T-helper 2 cell treated with Interferon-gamma antibody and Interleukin-4, amounts not matched to agents 100 ng/mL and 5 ng/mL, for 36 hours (primary cell): ENCODE measurements around the gene ERI3. TPM values are rescaled to one million over a fixed set of nuclear protein-coding genes. Genes with fewer than 3 reads are reported as not detected.

Source experiments
- intact Hi-C: fragments of 100-400 bp; cut with micrococcal nuclease; formaldehyde crosslinking; loops from one replicate; pipeline ENCODE4 v1.15.1; 2023
- total RNA-seq: library from RNA; stranded (reverse); gene quantifications from 2 replicates; pipeline ENCODE4 v1.2.3, GENCODE V29; 2022

The ERI3 gene
- total RNA-seq, 1 donor from 2014 or later = 30.7 TPM

GRCh38 chr1:44263568-44264450 lies 91.2 kb downstream of the ERI3 start:
- intact Hi-C loops = no loop called here

GRCh38 chr1:44262816-44263567 lies 92.1 kb downstream of the ERI3 start:
- intact Hi-C loops = no loop called here

DNA sequence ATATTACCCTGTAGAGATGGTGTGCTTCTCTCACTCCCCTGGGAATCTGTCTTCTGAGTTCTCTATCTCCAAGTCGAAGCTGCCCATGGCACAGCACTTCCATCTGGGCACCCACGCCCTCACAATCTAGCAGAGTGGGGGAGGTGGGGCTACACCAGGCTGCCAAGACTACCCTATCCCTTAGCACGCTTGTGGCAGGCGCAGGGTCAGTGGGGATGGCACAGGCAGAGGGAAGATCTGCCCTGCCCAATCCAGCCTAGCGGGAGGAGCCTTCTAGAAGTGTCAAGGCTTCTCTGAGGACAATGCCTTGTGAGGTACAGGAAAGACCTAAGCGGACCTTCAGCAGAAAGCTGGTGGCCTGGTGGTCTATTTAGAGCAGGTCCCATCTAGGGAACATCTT lies 92.6 kb downstream of the ERI3 start:
- intact Hi-C loops = no loop called here

DNA sequence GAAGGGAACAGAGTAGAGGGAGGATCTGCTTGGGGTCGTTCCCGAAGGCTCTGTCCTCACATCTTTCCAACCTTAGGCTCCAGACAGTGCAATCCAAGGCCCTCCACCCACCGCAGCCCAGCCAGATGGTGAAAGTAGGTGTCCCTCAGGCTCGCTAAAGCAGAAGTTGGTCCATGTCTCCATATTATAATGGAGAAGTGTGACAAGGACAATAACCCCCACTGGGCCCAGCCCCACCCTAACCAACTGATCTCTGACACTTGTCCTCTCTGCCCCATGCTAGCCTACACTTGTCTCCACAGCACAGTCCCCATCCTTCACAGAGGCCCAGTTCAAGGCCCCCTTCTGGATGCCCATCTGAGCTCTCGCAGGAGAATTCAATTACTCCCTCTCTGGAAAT lies 93.1 kb downstream of the ERI3 start:
- intact Hi-C loops = no loop called here

GRCh38 chr1:44261171-44261817 lies 93.8 kb downstream of the ERI3 start:
- intact Hi-C loops = no loop called here

DNA sequence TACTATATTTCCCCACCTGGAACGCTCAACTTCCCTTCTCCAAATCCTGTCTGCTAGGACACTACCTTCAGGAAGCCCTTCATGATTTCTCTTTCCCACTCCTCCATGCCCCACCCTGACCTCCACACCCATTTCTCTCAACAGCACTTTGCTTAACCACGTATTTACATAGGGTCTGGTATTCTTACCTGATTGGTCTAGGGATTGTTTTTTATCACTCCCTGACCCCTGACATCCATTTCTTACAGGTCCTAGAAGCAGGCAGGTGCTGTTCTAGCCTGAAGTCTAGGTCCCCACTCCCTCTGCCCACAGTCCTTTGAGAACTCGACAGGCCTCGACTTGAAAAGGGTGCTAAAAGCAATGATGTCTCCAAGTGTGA lies 94.3 kb downstream of the ERI3 start:
- intact Hi-C loops = no loop called here

DNA sequence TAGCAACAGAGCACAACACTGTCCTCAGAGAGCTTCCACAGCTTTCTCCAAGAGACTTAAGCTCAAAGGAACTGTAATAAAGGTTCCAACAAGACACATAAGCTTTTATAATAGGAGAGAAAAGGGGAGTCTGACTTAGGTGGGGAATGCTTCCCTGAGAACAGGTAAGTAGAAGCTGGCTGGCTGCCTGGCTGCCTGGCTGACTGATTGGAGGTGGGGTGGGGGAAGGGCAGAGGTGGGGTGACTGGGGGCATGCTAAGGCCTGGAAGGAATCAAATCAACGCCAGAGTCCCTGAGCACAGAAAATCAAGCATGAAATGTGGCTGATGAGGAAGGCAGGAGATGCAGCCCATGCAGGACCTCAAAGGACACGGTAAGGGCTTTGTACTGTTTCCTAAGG lies 96.0 kb downstream of the ERI3 start:
- intact Hi-C loops = no loop called here

GRCh38 chr1:44256762-44257554 lies 98.1 kb downstream of the ERI3 start:
- intact Hi-C loops = no loop called here

DNA sequence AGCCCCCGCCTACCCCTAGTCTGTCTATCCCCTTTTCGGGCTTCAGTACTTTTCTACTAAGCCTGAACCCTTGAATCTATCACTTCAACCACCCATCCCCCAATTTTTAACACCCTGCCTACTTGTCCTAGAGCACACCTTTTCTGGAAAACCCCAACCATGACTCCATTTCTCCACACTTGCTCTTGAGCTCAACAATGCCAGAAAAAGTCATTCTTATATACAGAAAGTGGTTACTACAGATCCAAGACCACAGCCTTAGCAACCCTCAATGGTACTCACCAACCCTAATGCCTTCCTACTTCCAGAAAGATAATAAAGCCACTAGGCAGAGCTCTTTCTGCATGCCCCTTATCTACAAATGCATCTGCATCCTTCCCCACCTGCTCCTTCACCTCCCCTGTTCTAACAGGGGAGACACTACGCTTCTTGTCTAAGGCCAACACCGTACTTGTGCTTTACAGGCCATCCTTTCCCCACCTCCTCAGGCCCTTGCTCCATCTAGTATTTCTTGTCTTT lies 100.6 kb downstream of the ERI3 start:
- intact Hi-C loops = no loop called here

DNA sequence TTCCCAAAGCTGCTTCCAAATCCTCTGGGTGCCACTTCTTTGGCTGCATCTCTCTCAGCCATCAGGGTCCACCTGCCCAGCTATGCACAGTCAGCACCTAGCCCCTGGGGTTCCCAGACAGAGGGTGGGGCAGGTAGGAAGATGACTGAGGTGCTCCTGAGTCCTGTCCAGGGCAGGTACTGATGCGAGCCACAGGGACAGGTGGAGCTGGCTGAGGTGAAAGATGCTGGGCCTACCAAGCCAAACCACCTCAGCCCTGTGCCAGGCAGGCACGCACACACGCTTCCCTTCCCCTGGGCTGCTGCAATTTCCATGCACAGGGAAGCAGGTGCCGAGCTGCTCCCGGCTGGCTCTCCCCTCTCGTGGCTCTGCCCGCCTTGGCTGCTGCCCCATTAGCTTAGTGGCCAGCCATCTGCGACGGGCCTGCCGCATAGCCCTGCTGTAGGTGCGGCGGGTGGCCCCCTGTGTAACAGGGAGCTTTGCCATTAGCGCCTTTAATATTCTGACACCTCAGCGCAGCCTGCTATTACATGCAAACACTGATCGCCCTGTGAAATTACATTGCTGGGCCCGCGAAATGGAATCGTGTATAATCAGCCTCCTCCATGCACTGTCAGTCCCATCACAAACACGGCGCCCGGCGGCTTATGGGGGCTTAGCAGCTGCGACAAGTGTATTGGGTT lies 102.9 kb downstream of the ERI3 start:
- intact Hi-C loops = no loop called here

DNA sequence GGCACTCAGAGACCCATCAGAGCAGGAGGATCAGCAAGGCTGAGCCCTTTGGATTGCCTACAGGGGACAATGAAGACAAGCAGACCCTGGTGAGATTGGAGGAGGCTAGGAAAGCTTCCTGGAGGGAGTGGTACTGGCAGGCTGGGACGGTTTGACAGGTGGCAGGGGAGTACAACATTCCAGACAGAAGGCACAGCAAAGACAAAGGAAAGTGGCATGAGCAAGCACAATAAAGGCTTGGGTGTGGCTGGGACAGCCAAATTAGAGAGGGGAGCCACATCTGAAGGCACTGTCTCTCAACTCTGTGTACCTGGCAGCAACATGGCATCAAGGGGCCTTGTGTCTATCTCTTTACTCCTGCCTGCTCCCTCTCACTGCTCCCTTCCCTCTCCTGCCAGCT lies 103.6 kb downstream of the ERI3 start:
- intact Hi-C loops = no loop called here

DNA sequence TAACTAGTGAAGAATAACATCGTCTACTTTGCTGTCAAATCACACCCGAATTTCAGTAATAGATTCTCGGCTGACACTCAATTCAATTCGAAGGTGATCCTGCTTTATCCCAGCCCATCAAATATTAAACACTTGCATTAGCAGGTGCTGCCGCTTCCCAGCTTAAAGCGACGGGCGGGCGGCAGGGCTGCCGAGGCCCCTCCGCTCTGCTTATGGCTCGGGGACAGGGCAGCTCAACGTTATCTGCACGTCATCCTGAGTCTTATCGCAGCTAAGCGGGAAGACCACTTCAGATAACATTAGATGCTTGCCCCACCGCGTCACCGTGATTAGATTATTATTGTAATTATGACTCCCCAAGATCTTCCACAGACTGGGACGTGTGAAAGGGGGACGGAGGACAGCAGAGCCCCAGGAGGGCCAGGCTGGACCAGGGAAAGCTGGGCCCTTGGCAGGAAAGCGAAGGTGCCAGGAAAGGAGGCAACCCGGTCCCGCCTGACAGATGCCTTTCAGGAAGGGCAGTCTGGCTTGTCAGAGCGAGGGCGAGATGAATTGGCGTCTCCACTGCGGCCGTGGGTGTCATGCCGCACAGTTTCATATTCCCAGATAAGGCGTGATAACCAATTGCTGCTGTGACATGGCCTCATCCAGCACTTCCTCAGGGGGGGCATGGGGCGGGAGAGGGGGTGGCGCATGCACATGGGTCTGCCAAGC lies 104.8 kb downstream of the ERI3 start:
- intact Hi-C loops = no loop called here

DNA sequence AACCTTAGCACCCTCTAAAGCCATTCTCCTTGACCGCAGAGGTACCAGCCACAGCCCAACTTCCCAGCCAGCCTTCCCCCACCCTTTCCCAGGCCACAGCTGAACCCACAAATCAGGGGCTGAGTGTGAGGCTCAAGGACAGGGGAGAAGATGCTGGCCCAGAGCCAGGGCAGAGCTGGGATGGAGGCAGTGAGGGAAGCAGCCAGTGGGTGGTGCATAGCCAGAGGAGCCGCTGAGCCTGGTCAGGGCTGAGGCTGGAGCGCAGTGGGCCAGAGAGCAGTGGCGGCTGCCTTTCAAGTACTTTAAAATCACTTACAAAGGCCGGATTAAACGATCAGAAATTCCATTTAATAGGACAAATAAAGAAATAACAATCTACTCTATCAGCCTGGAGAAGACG lies 105.5 kb downstream of the ERI3 start:
- intact Hi-C loops = no loop called here

DNA sequence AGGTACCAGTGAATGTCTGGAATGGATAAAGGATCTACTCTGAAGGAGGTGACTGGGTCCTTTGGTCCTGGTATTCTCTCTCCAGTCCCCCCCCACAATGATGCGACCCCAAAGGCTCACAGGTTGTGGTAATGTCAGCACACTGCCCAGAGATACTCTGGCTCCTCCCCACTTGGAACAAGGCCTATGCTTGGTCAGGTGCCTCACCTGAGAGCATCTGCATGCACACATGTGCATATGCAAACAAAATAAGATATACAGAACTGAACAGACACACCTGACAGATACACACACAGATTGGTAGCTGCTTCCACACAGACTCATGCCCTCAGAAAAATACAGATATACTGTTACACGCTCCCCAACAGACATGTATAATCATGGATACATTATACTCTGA lies 108.3 kb downstream of the ERI3 start:
- intact Hi-C loops = no loop called here

DNA sequence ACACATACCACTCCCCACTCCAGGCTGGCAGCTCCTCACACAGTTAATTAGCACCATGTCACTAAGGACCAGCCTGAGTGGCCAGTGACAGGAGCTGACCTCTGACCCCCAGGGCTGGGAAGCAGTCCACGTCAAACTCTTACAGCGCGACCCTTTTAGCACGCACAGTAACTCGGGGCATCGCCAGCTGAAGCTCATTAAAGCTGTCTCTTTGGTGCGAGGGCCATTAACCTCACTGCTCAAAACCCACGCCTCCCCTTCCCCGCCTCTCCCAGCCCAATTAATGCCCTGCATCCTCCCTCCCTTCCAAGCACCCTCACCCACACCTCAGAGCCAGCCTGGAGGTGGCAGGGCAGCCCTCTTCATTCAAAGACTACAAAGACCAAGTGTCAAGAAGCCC lies 110.1 kb downstream of the ERI3 start:
- intact Hi-C loops = no loop called here

- intact Hi-C loops = no loop called here
Measured at GRCh38 chr1:44243782-44244495, 111.1 kb downstream of the ERI3 start.

DNA sequence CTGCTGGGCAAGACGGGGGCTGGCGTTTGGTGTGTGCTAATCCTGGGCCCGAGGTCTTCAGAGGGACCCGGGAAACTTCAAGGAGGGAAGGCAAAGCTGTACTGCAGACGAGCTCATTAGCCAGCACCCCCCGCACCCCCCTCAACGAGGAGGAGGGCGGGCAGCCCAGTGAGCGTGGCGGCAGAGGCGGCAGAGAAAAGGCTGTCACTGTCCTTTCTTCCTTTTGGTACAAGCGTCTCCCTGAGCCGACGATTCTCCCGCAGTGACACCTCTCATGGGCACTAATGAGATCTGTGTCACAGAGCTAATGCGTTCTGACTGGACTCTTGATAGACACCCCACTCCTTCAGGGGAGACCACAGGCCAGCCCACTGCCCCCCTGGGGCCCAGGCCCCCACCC lies 112.3 kb downstream of the ERI3 start:
- intact Hi-C loops = no loop called here

DNA sequence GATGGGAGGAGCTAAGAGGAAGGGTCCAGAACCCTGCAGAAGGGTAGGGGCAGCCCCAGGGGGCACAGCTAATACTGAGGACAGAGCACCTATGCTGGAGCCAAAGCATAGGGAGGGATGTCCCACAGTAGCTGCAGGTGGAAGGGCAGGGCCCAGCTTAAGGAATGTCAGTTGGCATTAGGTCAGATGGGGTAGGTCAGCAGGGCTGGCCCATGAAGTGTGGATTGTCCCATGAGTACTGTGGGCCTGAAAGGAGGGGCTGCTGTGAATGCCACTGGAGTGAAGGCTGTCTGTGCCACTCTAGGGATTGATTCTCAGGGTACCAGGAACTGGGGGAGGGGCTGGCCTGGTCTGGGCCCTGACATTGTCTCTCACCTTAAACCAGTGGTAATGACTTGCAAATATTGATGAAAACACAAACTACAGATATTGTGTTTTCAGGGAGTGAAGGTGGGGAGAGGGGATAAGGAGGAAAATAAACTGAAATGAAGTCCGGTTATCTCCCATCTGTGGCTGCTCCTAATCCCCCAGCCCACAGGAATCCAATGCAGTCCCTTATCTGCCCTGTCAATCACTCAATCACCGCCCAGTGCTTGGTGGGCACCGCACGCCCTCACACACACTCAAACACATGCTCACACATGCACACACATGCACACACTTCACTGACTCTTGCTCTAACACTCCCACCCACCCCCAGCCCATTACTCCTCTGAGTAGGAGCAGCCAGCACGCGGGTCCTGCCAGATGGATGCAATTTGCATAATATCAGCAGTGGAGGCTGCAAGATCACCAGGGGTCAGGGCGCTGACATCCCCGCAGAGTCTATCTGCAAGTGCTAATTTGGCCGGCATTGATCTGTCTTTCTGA lies 114.0 kb downstream of the ERI3 start:
- intact Hi-C loops = no loop called here
